ENCODE data around the gene CCDC88B.

DNA sequence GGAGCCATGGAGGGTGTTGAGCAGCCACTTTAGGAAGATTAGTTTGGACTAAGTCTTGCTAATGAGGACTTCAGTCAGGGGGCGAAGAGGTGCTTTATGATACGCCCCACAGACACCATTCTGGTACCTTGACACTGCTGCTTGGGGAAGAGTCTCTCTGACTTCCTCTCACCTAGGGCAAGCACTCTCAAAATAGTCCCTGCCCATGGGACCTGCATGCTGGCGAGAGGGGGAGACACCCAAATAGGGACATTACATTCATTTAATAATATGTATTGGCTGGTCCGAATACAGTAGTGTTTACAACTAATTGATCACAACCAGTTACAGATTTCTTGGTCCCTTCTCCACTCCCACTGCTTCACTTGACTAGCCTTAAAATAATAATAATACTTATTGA is 44.2 kb upstream of the CCDC88B start:
- no peak for TF ChIP-seq CHD2 (IDR thresholded peaks at IDR 0.05; ENCODE audit: low read length)
- TF ChIP-seq EP300 (IDR thresholded peaks at IDR 0.05; ENCODE audit: borderline replicate concordance in 1 of 2, low read depth in 2 of 2, low read length in 2 of 2): no peak
- TF ChIP-seq CBX5 (IDR thresholded peaks at IDR 0.05; ENCODE audit: low read depth, low read length): no peak
- TF ChIP-seq ZNF274 (IDR thresholded peaks at IDR 0.05; ENCODE audit: borderline replicate concordance, extremely low read depth, low read length): no peak
- TF ChIP-seq, protein P1, sequence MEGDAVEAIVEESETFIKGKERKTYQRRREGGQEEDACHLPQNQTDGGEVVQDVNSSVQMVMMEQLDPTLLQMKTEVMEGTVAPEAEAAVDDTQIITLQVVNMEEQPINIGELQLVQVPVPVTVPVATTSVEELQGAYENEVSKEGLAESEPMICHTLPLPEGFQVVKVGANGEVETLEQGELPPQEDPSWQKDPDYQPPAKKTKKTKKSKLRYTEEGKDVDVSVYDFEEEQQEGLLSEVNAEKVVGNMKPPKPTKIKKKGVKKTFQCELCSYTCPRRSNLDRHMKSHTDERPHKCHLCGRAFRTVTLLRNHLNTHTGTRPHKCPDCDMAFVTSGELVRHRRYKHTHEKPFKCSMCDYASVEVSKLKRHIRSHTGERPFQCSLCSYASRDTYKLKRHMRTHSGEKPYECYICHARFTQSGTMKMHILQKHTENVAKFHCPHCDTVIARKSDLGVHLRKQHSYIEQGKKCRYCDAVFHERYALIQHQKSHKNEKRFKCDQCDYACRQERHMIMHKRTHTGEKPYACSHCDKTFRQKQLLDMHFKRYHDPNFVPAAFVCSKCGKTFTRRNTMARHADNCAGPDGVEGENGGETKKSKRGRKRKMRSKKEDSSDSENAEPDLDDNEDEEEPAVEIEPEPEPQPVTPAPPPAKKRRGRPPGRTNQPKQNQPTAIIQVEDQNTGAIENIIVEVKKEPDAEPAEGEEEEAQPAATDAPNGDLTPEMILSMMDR (IDR thresholded peaks at IDR 0.05; ENCODE audit: control extremely low read depth in 1 of 3, insufficient read depth in 1 of 3, low read depth in 1 of 3, low read length in 3 of 3): no peak
- no peak for TF ChIP-seq POLR2AphosphoS5 (IDR thresholded peaks at IDR 0.05; ENCODE audit: low read depth, low read length)

All from H1 (cell line).